ENCODE data around the gene NDUFAF3.
A peak's percentile ranks its signal among the peaks of the same experiment; 100 is the strongest.

The NDUFAF3 gene

DNA sequence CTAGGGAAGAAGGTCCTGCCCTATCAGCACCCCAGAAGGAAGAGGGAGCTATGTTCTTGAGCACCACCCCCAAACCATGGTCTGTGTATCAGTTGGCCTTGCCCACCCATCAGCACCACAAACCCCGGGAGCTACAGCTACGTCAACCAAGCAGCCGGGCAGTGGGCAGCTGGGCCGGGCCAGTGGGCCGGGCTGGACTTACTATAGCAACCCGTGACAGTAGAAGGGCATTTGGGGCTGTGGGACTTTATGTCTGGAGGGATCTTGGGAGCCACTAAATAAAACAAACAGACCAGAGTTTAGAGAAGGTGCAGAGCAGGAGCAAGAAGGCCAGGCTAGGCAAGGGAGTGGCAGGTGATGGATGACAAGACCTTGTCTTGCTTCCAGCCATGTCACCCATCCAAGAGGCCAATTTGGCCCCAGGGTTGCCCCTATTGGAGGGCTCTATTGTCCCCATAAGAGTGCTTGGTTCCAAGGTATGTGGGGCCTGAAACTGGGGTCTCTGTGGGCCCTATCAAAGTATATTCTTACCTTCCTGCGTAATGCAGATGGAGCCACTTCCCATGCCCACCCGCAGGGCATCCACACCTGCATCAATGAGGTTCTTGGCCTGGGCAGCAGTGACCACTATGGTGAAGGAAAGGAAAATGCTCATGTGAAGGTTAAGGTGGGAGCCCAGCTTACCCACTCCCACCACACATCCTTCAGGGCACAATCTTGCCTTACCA lies 4.0 kb downstream of the NDUFAF3 start:
- DNase-seq (ENCODE audit: low read depth in 1 of 2, low spot score in 1 of 2) = no peak
- Histone ChIP-seq H3K4me3 (replicated peaks; ENCODE audit: insufficient read depth, low read length) (no peak overlapping the region), H3K27me3 (ENCODE audit: insufficient read depth, poor library complexity, severe bottlenecking) (no peaks in the 10 kb centered on the region), H3K27ac (replicated peaks) (no peak overlapping the region)
- no peak for TF ChIP-seq SPI1 (IDR thresholded peaks at IDR 0.05; ENCODE audit: borderline replicate concordance, low read depth)
- no peak; the same call in 1 of the 2 replicates for TF ChIP-seq POLR2AphosphoS5 (IDR thresholded peaks at IDR 0.05; ENCODE audit: low read depth)
- TF ChIP-seq CTCF (IDR thresholded peaks at IDR 0.05; ENCODE audit: insufficient read depth, low read length) = no peak
- no peak for TF ChIP-seq REST (IDR thresholded peaks at IDR 0.05; ENCODE audit: insufficient replicate concordance, low read depth)
- no peak for TF ChIP-seq GABPA (IDR thresholded peaks at IDR 0.05; ENCODE audit: low read depth)

GRCh38 chr3:49026536-49026935 lies 4.6 kb downstream of the NDUFAF3 start:
- no peak overlapping the region for H3K27ac ChIP-seq (replicated peaks)
- no peak for TF ChIP-seq POLR2AphosphoS5 (IDR thresholded peaks at IDR 0.05; ENCODE audit: low read depth)
- no peak for TF ChIP-seq CTCF (IDR thresholded peaks at IDR 0.05; ENCODE audit: insufficient read depth, low read length)
- TF ChIP-seq REST (IDR thresholded peaks at IDR 0.05; ENCODE audit: insufficient replicate concordance, low read depth) = no peak
- TF ChIP-seq GABPA (IDR thresholded peaks at IDR 0.05; ENCODE audit: low read depth) = no peak
- TF ChIP-seq SPI1 (IDR thresholded peaks at IDR 0.05; ENCODE audit: borderline replicate concordance, low read depth) = no peak
- H3K4me3 ChIP-seq (replicated peaks; ENCODE audit: insufficient read depth, low read length) = no peak overlapping the region
- H3K27me3 ChIP-seq (ENCODE audit: insufficient read depth, poor library complexity, severe bottlenecking) = no peaks in the 10 kb centered on the region
- DNase-seq (ENCODE audit: low read depth in 1 of 2, low spot score in 1 of 2) = no peak

DNA sequence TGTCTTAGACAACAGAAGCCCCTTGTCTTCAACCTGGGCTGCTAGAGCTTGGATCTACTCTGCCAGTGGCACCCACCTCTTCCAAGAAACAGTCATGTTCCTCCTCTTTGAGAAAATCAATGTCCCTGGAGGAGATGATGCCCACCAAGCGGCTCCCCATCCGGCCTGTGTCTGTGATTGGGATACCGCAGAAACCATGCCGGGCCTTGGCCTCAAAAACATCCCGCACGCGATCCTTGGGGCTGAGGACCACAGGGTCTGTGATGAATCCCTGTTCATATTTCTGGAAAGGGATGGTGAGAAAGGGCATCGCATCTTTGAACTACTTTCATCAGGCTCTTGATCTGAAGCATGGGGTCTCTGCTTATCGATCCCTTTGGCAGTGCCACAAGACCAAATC lies 5.7 kb downstream of the NDUFAF3 start:
- Histone ChIP-seq H3K27me3 (ENCODE audit: insufficient read depth, poor library complexity, severe bottlenecking) (no peaks in the 10 kb centered on the region), H3K4me3 (replicated peaks; ENCODE audit: insufficient read depth, low read length) (no peak overlapping the region), H3K27ac (replicated peaks) (no peak overlapping the region)
- TF ChIP-seq REST (IDR thresholded peaks at IDR 0.05; ENCODE audit: insufficient replicate concordance, low read depth) (no peak), CTCF (IDR thresholded peaks at IDR 0.05; ENCODE audit: insufficient read depth, low read length) (no peak), SPI1 (IDR thresholded peaks at IDR 0.05; ENCODE audit: borderline replicate concordance, low read depth) (no peak), GABPA (IDR thresholded peaks at IDR 0.05; ENCODE audit: low read depth) (no peak), POLR2AphosphoS5 (IDR thresholded peaks at IDR 0.05; ENCODE audit: low read depth) (peak; percentile 12; the same call in 1 of the 2 replicates)
- DNase-seq (ENCODE audit: low read depth in 1 of 2, low spot score in 1 of 2) = no peak
